ENCODE data around the gene DCBLD2. TPM values are rescaled to one million over a fixed set of nuclear protein-coding genes. Genes with fewer than 3 reads are reported as not detected.

Gene DCBLD2
- total and polyA plus RNA-seq, 2 of the 13 experiments (the other 11 are each of a cell fraction or from before 2014, with no cell fraction given) = 43.8 to 56.9 TPM

DNA sequence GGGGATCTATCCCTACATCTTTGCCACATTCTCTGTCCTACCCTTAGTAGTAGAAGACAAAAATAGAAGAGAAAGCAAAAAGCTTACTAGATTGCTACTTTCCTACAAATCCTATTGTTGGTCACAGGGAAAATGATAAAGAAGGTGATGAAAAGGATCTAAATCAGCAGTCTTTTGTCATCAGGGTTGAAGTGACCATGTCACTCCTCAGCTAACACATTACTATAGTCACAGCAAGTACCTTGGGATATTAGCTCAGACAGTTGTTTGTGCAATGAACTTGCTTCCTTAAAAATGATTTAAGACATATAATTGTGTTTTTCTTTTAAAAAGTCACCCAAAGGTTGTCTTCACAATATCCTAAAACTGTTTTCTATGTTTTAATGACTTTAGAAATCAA lies 132.0 kb downstream of the DCBLD2 start:
- BruUV-seq (replicated peaks) = no TSS peak
- peaks cover 3 to 17% of the 10 kb centered on the region in 2 experiments; a peak in 4 of 5 replicates for H3K36me3 ChIP-seq (replicated peaks in 1 of 2; ENCODE audit: control insufficient read depth in 1 of 2, insufficient read depth in 2 of 2, low read length in 2 of 2)
- H3K4me3 ChIP-seq (replicated peaks in 1 of 3; ENCODE audit: insufficient read depth in 1 of 3, low read depth in 2 of 3, low read length in 3 of 3) = no peak overlapping the region
- no peak overlapping the region for H2AFZ ChIP-seq (ENCODE audit: low read length)
- no peak overlapping the region for H3K4me2 ChIP-seq (ENCODE audit: low read depth, low read length)
- CTCF ChIA-PET (ENCODE audit: low intra/inter-chr PET ratio, low total read pairs) = no interaction called here
- no peaks in the 10 kb centered on the region for H4K20me1 ChIP-seq (ENCODE audit: insufficient read depth, low read length)
- H3K79me2 ChIP-seq (ENCODE audit: insufficient read depth, low read length) = peaks cover 11% of the 10 kb centered on the region
- ATAC-seq (no peak), DNase-seq (ENCODE audit: low spot score) (no peak), FAIRE-seq (no peak)
- H3K27me3 ChIP-seq (ENCODE audit: control insufficient read depth in 1 of 2, insufficient read depth in 2 of 2, low read length in 2 of 2) = no peaks in the 10 kb centered on the region
- no peaks in the 10 kb centered on the region for H3K4me1 ChIP-seq (ENCODE audit: insufficient read depth, low read length)
- H3K9me3 ChIP-seq (ENCODE audit: low read length) = no peaks in the 10 kb centered on the region
- H3K9ac ChIP-seq (ENCODE audit: insufficient read depth, low read depth, low read length) = no peak overlapping the region
- in situ Hi-C loops (cut with HindIII; ENCODE audit: extremely low pct_ligation_motif_present, low pct_unique_long_range_greater_than_20kb) = no loop called here
- POLR2A ChIA-PET = no interaction called here
- no peak for TF ChIP-seq PRMT3 (CRISPR knock-in tag; IDR thresholded peaks at IDR 0.05; ENCODE audit: borderline replicate concordance, low read depth)
- TF ChIP-seq ZNF230 (CRISPR knock-in tag; IDR thresholded peaks at IDR 0.05) = no peak
- TF ChIP-seq, protein P1, sequence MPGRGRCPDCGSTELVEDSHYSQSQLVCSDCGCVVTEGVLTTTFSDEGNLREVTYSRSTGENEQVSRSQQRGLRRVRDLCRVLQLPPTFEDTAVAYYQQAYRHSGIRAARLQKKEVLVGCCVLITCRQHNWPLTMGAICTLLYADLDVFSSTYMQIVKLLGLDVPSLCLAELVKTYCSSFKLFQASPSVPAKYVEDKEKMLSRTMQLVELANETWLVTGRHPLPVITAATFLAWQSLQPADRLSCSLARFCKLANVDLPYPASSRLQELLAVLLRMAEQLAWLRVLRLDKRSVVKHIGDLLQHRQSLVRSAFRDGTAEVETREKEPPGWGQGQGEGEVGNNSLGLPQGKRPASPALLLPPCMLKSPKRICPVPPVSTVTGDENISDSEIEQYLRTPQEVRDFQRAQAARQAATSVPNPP (CRISPR knock-in tag; IDR thresholded peaks at IDR 0.05) = no peak
- TF ChIP-seq ZBTB34 (CRISPR knock-in tag; IDR thresholded peaks at IDR 0.05) = no peak
- no peak for TF ChIP-seq ZNF616 (CRISPR knock-in tag; IDR thresholded peaks at IDR 0.05; ENCODE audit: low read depth)
- no peak for TF ChIP-seq RBM22 (optimal IDR thresholded peaks at IDR 0.05; ENCODE audit: low read length)
- TF ChIP-seq ZNF253 (CRISPR knock-in tag; IDR thresholded peaks at IDR 0.05; ENCODE audit: borderline replicate concordance) = no peak
- TF ChIP-seq SETDB1 (CRISPR knock-in tag; IDR thresholded peaks at IDR 0.05; ENCODE audit: borderline replicate concordance) = no peak
- TF ChIP-seq EED (CRISPR knock-in tag; IDR thresholded peaks at IDR 0.05) = no peak
- H3K27ac ChIP-seq (ENCODE audit: extremely low read length, insufficient read depth, low read length) = no peak overlapping the region
- intact Hi-C loops (cut with micrococcal nuclease; ENCODE audit: unreplicated experiment) = no loop called here

Measured in HepG2 (cell line).